ENCODE measurements around the gene TMTC1.
"Not testable (repeated sequence)": the region's sequence is repeated elsewhere in the genome, so short reads cannot be mapped to it uniquely, and the experiment has no call there.

TMTC1 gene

GRCh38 chr12:29578070-29578469 is 205.7 kb downstream of the TMTC1 start:
- DNase-seq (ENCODE audit: low read depth in 2 of 2, low spot score in 1 of 2) = no peak

GRCh38 chr12:29574500-29574899 is 209.2 kb downstream of the TMTC1 start:
- DNase-seq (ENCODE audit: low read depth in 2 of 2, low spot score in 1 of 2) = no peak

- no peak for DNase-seq (ENCODE audit: low read depth in 2 of 2, low spot score in 1 of 2)
Observed at GRCh38 chr12:29572938-29573337, 210.8 kb downstream of the TMTC1 start.

- DNase-seq (ENCODE audit: low read depth in 2 of 2, low spot score in 1 of 2) = no peak
Observed at GRCh38 chr12:29572464-29572863, 211.3 kb downstream of the TMTC1 start.

GRCh38 chr12:29569132-29569757 is 214.5 kb downstream of the TMTC1 start:
- no peak for DNase-seq (ENCODE audit: low read depth in 2 of 2, low spot score in 1 of 2)

- no peak for DNase-seq (ENCODE audit: low read depth in 2 of 2, low spot score in 1 of 2)
Observed at GRCh38 chr12:29566441-29566840, 217.3 kb downstream of the TMTC1 start.

GRCh38 chr12:29565727-29566126 is 218.0 kb downstream of the TMTC1 start:
- DNase-seq (ENCODE audit: low read depth in 2 of 2, low spot score in 1 of 2) = no peak

- DNase-seq (ENCODE audit: low read depth in 2 of 2, low spot score in 1 of 2) = no peak
Observed at GRCh38 chr12:29564925-29565324, 218.8 kb downstream of the TMTC1 start.

GRCh38 chr12:29563636-29564035 is 220.1 kb downstream of the TMTC1 start:
- no peak for DNase-seq (ENCODE audit: low read depth in 2 of 2, low spot score in 1 of 2)

GRCh38 chr12:29563071-29563470 is 220.7 kb downstream of the TMTC1 start:
- DNase-seq (ENCODE audit: low read depth in 2 of 2, low spot score in 1 of 2) = no peak

- DNase-seq (ENCODE audit: low read depth in 2 of 2, low spot score in 1 of 2) = no peak
Observed at GRCh38 chr12:29562110-29562804, 221.5 kb downstream of the TMTC1 start.

GRCh38 chr12:29561664-29562071 is 222.1 kb downstream of the TMTC1 start:
- DNase-seq (ENCODE audit: low read depth in 2 of 2, low spot score in 1 of 2) = no peak

- no peak for DNase-seq (ENCODE audit: low read depth in 2 of 2, low spot score in 1 of 2)
Observed at GRCh38 chr12:29559198-29559597, 224.5 kb downstream of the TMTC1 start.

- DNase-seq (ENCODE audit: low read depth in 2 of 2, low spot score in 1 of 2) = no peak
Observed at GRCh38 chr12:29556363-29556762, 227.4 kb downstream of the TMTC1 start.

- DNase-seq (ENCODE audit: low read depth in 2 of 2, low spot score in 1 of 2) = not testable (repeated sequence)
Observed at GRCh38 chr12:29555451-29555850, 228.3 kb downstream of the TMTC1 start.

GRCh38 chr12:29552994-29553748 is 230.6 kb downstream of the TMTC1 start:
- DNase-seq (ENCODE audit: low read depth in 2 of 2, low spot score in 1 of 2) = no peak

GRCh38 chr12:29552324-29552927 is 231.3 kb downstream of the TMTC1 start:
- DNase-seq (ENCODE audit: low read depth in 2 of 2, low spot score in 1 of 2) = peak; percentile 12 to 34

GRCh38 chr12:29551812-29552211 is 231.9 kb downstream of the TMTC1 start:
- DNase-seq (ENCODE audit: low read depth in 2 of 2, low spot score in 1 of 2) = no peak

GRCh38 chr12:29547864-29548263 is 235.9 kb downstream of the TMTC1 start:
- no peak for DNase-seq (ENCODE audit: low read depth in 2 of 2, low spot score in 1 of 2)

GRCh38 chr12:29547151-29547632 is 236.6 kb downstream of the TMTC1 start:
- DNase-seq (ENCODE audit: low read depth in 2 of 2, low spot score in 1 of 2) = no peak

GRCh38 chr12:29546000-29546399 is 237.7 kb downstream of the TMTC1 start:
- no peak for DNase-seq (ENCODE audit: low read depth in 2 of 2, low spot score in 1 of 2)

- no peak for DNase-seq (ENCODE audit: low read depth in 2 of 2, low spot score in 1 of 2)
Observed at GRCh38 chr12:29545102-29545467, 238.7 kb downstream of the TMTC1 start.
